Spleen (tissue), 7 donors: Measurements from ENCODE around the gene ARFGEF2.

Experiments used
- POLR2A ChIP-seq, 3 donors: fragments of 450-650 bp; IDR thresholded peaks; one replicate each; pipeline ENCODE4 v1.5.1; 2017; ENCODE audit warnings: antibody characterized with exemption in 3 of 3, mild to moderate bottlenecking in 1 of 3
- TF ChIP-seq, protein P1 (sequence below), 11 experiments: fragments of 200-600 bp in 7 of 11; fragments of 450-650 bp in 4 of 11; sonication (generic) in 4 of 11; IDR thresholded peaks in 8 of 11; conservative IDR thresholded peaks in 3 of 11; 1 replicate in 7 of 11; 2 replicates in 4 of 11; pipeline versions ENCODE4 v1.4.0 to v1.8.0; 2016 to 2021; ENCODE audit warnings: antibody characterized with exemption in 11 of 11, inconsistent platforms in 4 of 11, mild to moderate bottlenecking in 1 of 11
- donor health status: DM: no; HTN: no; CAD: no; lungs with moderate emphysema.
- donor health status: DM: no; HTN: no; CAD: no.
- donor health status: DM: no; HTN: no; CAD: no.

DNA sequence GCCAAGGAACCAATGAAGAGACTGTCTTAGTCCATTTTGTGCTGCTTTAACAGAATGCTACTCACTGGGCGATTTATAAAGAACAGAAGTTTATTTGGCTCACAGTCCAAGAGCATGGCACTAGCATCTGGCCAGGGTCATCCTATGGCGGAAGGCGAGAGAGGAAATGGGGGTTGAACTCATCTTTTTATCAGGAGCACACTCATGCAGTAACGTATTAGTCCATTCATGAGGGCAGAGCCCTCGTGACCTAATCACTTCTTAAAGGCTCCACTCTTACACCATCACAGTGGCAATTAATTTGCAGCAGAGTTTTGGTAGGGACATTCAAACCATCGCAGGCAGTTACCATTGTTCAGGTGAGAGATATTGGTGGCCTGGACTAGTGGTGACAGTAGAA lies 8.5 kb downstream of the ARFGEF2 start:
- TF ChIP-seq, protein P1, sequence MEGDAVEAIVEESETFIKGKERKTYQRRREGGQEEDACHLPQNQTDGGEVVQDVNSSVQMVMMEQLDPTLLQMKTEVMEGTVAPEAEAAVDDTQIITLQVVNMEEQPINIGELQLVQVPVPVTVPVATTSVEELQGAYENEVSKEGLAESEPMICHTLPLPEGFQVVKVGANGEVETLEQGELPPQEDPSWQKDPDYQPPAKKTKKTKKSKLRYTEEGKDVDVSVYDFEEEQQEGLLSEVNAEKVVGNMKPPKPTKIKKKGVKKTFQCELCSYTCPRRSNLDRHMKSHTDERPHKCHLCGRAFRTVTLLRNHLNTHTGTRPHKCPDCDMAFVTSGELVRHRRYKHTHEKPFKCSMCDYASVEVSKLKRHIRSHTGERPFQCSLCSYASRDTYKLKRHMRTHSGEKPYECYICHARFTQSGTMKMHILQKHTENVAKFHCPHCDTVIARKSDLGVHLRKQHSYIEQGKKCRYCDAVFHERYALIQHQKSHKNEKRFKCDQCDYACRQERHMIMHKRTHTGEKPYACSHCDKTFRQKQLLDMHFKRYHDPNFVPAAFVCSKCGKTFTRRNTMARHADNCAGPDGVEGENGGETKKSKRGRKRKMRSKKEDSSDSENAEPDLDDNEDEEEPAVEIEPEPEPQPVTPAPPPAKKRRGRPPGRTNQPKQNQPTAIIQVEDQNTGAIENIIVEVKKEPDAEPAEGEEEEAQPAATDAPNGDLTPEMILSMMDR (IDR thresholded peaks at IDR 0.05 in 8 of 11, conservative IDR thresholded peaks at IDR 0.05 in 3 of 11): no peak
- TF ChIP-seq POLR2A (IDR thresholded peaks at IDR 0.05): no peak
